GM23338 (cell line): ENCODE results near the gene C16orf74. TPM values are rescaled to one million over a fixed set of nuclear protein-coding genes. Genes with fewer than 3 reads are reported as not detected.

Experiments
- ATAC-seq: fragments of 200-7000 bp; cut with Tn5 transposase; 3 replicates; pipeline ENCODE4 v1.9.1; 2020
- DNase-seq: peaks from one replicate; pipeline ENCODE4 v3.0.0-alpha.2; 2015; ENCODE audit warnings: low spot score
- H2AFZ ChIP-seq: fragments of 200-600 bp; sonication (generic); 2 replicates; pipeline ENCODE4 v1.8.0; 2016; ENCODE audit warnings: antibody characterized with exemption, mild to moderate bottlenecking, moderate library complexity
- H3F3A ChIP-seq: fragments of 200-600 bp; sonication (generic); replicated peaks from 2 replicates; pipeline ENCODE4 v1.8.0; 2017; ENCODE audit warnings: antibody characterized with exemption, mixed run types, low read depth
- H3K27ac ChIP-seq: fragments of 200-600 bp; sonication (generic); 2 replicates; pipeline ENCODE4 v1.6.1; 2016; ENCODE audit warnings: low read depth
- H3K27me3 ChIP-seq: fragments of 200-600 bp; sonication (generic); 2 replicates; pipeline ENCODE4 v1.8.0; 2016; ENCODE audit warnings: mild to moderate bottlenecking, mixed run types, moderate library complexity; ENCODE audit not compliant: insufficient read depth
- H3K36me3 ChIP-seq: fragments of 200-600 bp; sonication (generic); 2 replicates; pipeline ENCODE4 v1.8.0; 2016; ENCODE audit warnings: mild to moderate bottlenecking; ENCODE audit not compliant: insufficient read depth
- H3K4me1 ChIP-seq: fragments of 200-600 bp; sonication (generic); 2 replicates; pipeline ENCODE4 v1.8.0; 2016; ENCODE audit warnings: mild to moderate bottlenecking, moderate library complexity; ENCODE audit not compliant: insufficient read depth
- H3K4me2 ChIP-seq: fragments of 200-600 bp; sonication (generic); 2 replicates; pipeline ENCODE4 v1.7.1; 2017; ENCODE audit warnings: mixed run types
- H3K4me3 ChIP-seq: fragments of 200-600 bp; sonication (generic); 2 replicates; pipeline ENCODE4 v1.6.1; 2016; ENCODE audit warnings: mixed run types
- H3K79me2 ChIP-seq: fragments of 200-600 bp; sonication (generic); replicated peaks from 2 replicates; pipeline ENCODE4 v1.8.0; 2017; ENCODE audit warnings: mild to moderate bottlenecking; ENCODE audit not compliant: insufficient read depth
- H3K9me2 ChIP-seq: fragments of 200-600 bp; sonication (generic); 2 replicates; pipeline ENCODE4 v1.8.0; 2017; ENCODE audit not compliant: insufficient read depth
- H4K20me1 ChIP-seq: fragments of 200-600 bp; sonication (generic); replicated peaks from 2 replicates; pipeline ENCODE4 v1.8.0; 2017; ENCODE audit warnings: mild to moderate bottlenecking; ENCODE audit not compliant: insufficient read depth
- H3K27ac Mint-ChIP-seq: 2 replicates; pipeline ENCODE4 v1.8.0; 2020; ENCODE audit warnings: inconsistent platforms, mild to moderate bottlenecking, moderate library complexity, mixed read lengths
- H3K27me3 Mint-ChIP-seq: 3 replicates; pipeline ENCODE4 v1.8.0; 2022; ENCODE audit warnings: low read depth, mild to moderate bottlenecking, moderate library complexity, mixed read lengths, inconsistent platforms; ENCODE audit not compliant: insufficient read depth, poor library complexity
- H3K36me3 Mint-ChIP-seq: 3 replicates; pipeline ENCODE4 v1.8.0; 2021; ENCODE audit warnings: low read depth, mild to moderate bottlenecking, inconsistent platforms, moderate library complexity, mixed read lengths
- H3K4me1 Mint-ChIP-seq: 3 replicates; pipeline ENCODE4 v1.8.0; 2020; ENCODE audit warnings: mild to moderate bottlenecking, inconsistent platforms, mixed read lengths
- H3K4me3 Mint-ChIP-seq: 3 replicates; pipeline ENCODE4 v1.8.0; 2021; ENCODE audit warnings: moderate library complexity, mild to moderate bottlenecking, inconsistent platforms, mixed read lengths
- H3K9me3 Mint-ChIP-seq: 3 replicates; pipeline ENCODE4 v1.8.0; 2020; ENCODE audit warnings: moderate library complexity, mild to moderate bottlenecking, inconsistent platforms, mixed read lengths
- CREB1 ChIP-seq: fragments of 250-450 bp; sonication (Bioruptor Pico); IDR thresholded peaks from 2 replicates; pipeline ENCODE4 v1.5.0; 2020; ENCODE audit warnings: low read depth, mild to moderate bottlenecking, moderate library complexity
- EZH2 ChIP-seq: fragments of 200-600 bp; sonication (generic); IDR thresholded peaks from one replicate; pipeline ENCODE4 v1.8.0; 2017; ENCODE audit warnings: antibody characterized with exemption, mild to moderate bottlenecking, low read depth; ENCODE audit not compliant: unreplicated experiment
- EZH2phosphoT487 ChIP-seq: fragments of 200-600 bp; sonication (generic); IDR thresholded peaks from one replicate; pipeline ENCODE4 v1.8.1; 2018; ENCODE audit warnings: antibody characterized with exemption; ENCODE audit not compliant: unreplicated experiment
- JUNB ChIP-seq: IDR thresholded peaks from one replicate; pipeline ENCODE4 v1.6.1; 2016; ENCODE audit warnings: antibody characterized with exemption; ENCODE audit not compliant: unreplicated experiment
- NANOG ChIP-seq: IDR thresholded peaks from 2 replicates; pipeline ENCODE4 v1.6.1; 2016; ENCODE audit warnings: antibody characterized with exemption, borderline replicate concordance
- POLR2AphosphoS5 ChIP-seq: IDR thresholded peaks from 2 replicates; pipeline ENCODE4 v1.6.1; 2016; ENCODE audit warnings: antibody characterized with exemption, low read depth
- STAT1 ChIP-seq: IDR thresholded peaks from one replicate; pipeline ENCODE4 v1.6.1; 2016; ENCODE audit warnings: antibody characterized with exemption; ENCODE audit not compliant: unreplicated experiment
- ZNF331 ChIP-seq: fragments of 250-450 bp; sonication (Bioruptor Pico); IDR thresholded peaks from 2 replicates; pipeline ENCODE4 v1.5.0; 2020; ENCODE audit warnings: low read depth, mild to moderate bottlenecking, moderate library complexity
- polyA plus RNA-seq: library from polyadenylated mRNA; unstranded; fragments of >200 nt; fragmentation: Nextera tagmentation; extraction: Ambion mirVana; gene quantifications from 2 replicates; pipeline ENCODE4 v1.2.1, GENCODE V29; 2016
- total RNA-seq: library from RNA; depleted of rRNA; stranded (reverse); fragments of >200 nt; shearing (Covaris generic); gene quantifications from 2 replicates; pipeline ENCODE4 v1.2.3, GENCODE V29; 2014
- TF ChIP-seq, protein P1 (sequence below), 2 experiments: fragments of 200-600 bp in 1 of 2; sonication (generic) in 1 of 2; conservative IDR thresholded peaks; 2 replicates each; pipeline versions ENCODE4 v1.5.1 to v1.6.1; 2016 to 2017; ENCODE audit warnings: antibody characterized with exemption in 2 of 2, low read depth in 2 of 2, mild to moderate bottlenecking in 2 of 2, moderate library complexity in 1 of 2
- TF ChIP-seq, protein P2 (sequence below): IDR thresholded peaks from one replicate; pipeline ENCODE4 v1.6.1; 2018; ENCODE audit warnings: antibody characterized with exemption; ENCODE audit not compliant: unreplicated experiment
- TF ChIP-seq, protein P3 (sequence below): fragments of 250-450 bp; sonication (Bioruptor Pico); IDR thresholded peaks from 2 replicates; pipeline ENCODE4 v1.5.0; 2020; ENCODE audit warnings: mild to moderate bottlenecking, moderate library complexity
- TF ChIP-seq, protein P4 (sequence below): IDR thresholded peaks from 2 replicates; pipeline ENCODE4 v1.6.1; 2016; ENCODE audit warnings: antibody characterized with exemption

C16orf74 gene
- total and polyA plus RNA-seq, 2 experiments from 2014 or later: 12.1 to 19.1 TPM

DNA sequence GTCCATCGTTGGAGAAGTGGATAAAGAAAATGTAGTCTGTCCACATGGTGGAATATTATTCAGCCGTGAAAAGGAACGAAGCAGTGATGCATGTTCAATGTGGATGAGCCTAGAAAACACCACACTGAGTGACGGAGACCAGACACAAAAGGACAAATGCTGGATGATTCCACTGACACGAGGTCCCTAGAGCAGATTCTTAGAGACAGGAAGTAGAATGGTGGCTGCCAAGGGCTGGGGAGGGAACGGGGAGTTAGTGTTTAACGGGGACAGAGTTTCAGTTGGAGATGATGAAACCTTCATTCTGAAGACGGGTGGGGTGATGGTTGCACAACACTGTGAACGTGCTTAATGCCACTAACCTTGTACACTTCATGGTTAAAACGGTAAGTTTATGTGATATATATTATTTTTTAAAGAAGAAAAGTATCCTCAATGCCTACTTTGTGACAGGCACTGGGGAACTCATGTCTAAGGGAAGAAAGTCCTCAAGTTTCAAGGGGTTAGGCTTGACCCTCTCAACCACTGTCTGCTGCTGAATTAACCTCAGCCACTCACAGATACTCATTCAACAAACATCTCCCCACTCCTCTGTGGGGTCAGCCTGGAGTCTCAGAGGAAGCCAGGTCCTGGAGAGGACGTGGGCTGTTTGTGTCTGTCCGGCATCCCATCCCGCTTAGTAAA, 17.6 kb downstream of the C16orf74 start:
- Mint-ChIP-seq H3K4me3 (no peak overlapping the region; the same call in 2 of the 3 replicates), H3K27ac (no peak overlapping the region), H3K27me3 (peaks cover 9% of the 10 kb centered on the region), H3K4me1 (peaks cover 21% of the 10 kb centered on the region), H3K9me3 (no peaks in the 10 kb centered on the region), H3K36me3 (no peaks in the 10 kb centered on the region; the same call in 2 of the 3 replicates)
- Histone ChIP-seq H3F3A (no peaks in the 10 kb centered on the region), H3K36me3 (no peaks in the 10 kb centered on the region), H3K9me2 (no peaks in the 10 kb centered on the region), H3K4me2 (no peak overlapping the region), H3K27me3 (no peaks in the 10 kb centered on the region), H3K27ac (no peak overlapping the region), H3K4me3 (no peak overlapping the region), H2AFZ (no peak overlapping the region), H3K79me2 (no peaks in the 10 kb centered on the region), H4K20me1 (no peaks in the 10 kb centered on the region; the same call in 1 of the 2 replicates), H3K4me1 (no peaks in the 10 kb centered on the region)
- TF ChIP-seq, protein P1, sequence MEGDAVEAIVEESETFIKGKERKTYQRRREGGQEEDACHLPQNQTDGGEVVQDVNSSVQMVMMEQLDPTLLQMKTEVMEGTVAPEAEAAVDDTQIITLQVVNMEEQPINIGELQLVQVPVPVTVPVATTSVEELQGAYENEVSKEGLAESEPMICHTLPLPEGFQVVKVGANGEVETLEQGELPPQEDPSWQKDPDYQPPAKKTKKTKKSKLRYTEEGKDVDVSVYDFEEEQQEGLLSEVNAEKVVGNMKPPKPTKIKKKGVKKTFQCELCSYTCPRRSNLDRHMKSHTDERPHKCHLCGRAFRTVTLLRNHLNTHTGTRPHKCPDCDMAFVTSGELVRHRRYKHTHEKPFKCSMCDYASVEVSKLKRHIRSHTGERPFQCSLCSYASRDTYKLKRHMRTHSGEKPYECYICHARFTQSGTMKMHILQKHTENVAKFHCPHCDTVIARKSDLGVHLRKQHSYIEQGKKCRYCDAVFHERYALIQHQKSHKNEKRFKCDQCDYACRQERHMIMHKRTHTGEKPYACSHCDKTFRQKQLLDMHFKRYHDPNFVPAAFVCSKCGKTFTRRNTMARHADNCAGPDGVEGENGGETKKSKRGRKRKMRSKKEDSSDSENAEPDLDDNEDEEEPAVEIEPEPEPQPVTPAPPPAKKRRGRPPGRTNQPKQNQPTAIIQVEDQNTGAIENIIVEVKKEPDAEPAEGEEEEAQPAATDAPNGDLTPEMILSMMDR (conservative IDR thresholded peaks at IDR 0.05; ENCODE audit: low read depth in 2 of 2): no peak
- TF ChIP-seq JUNB (no peak), POLR2AphosphoS5 (no peak), ZNF331 (CRISPR knock-in tag) (no peak), EZH2 (no peak), STAT1 (no peak), NANOG (no peak), CREB1 (CRISPR knock-in tag) (no peak), EZH2phosphoT487 (no peak)
- TF ChIP-seq, protein P2, sequence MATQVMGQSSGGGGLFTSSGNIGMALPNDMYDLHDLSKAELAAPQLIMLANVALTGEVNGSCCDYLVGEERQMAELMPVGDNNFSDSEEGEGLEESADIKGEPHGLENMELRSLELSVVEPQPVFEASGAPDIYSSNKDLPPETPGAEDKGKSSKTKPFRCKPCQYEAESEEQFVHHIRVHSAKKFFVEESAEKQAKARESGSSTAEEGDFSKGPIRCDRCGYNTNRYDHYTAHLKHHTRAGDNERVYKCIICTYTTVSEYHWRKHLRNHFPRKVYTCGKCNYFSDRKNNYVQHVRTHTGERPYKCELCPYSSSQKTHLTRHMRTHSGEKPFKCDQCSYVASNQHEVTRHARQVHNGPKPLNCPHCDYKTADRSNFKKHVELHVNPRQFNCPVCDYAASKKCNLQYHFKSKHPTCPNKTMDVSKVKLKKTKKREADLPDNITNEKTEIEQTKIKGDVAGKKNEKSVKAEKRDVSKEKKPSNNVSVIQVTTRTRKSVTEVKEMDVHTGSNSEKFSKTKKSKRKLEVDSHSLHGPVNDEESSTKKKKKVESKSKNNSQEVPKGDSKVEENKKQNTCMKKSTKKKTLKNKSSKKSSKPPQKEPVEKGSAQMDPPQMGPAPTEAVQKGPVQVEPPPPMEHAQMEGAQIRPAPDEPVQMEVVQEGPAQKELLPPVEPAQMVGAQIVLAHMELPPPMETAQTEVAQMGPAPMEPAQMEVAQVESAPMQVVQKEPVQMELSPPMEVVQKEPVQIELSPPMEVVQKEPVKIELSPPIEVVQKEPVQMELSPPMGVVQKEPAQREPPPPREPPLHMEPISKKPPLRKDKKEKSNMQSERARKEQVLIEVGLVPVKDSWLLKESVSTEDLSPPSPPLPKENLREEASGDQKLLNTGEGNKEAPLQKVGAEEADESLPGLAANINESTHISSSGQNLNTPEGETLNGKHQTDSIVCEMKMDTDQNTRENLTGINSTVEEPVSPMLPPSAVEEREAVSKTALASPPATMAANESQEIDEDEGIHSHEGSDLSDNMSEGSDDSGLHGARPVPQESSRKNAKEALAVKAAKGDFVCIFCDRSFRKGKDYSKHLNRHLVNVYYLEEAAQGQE: no peak
- TF ChIP-seq, protein P3, sequence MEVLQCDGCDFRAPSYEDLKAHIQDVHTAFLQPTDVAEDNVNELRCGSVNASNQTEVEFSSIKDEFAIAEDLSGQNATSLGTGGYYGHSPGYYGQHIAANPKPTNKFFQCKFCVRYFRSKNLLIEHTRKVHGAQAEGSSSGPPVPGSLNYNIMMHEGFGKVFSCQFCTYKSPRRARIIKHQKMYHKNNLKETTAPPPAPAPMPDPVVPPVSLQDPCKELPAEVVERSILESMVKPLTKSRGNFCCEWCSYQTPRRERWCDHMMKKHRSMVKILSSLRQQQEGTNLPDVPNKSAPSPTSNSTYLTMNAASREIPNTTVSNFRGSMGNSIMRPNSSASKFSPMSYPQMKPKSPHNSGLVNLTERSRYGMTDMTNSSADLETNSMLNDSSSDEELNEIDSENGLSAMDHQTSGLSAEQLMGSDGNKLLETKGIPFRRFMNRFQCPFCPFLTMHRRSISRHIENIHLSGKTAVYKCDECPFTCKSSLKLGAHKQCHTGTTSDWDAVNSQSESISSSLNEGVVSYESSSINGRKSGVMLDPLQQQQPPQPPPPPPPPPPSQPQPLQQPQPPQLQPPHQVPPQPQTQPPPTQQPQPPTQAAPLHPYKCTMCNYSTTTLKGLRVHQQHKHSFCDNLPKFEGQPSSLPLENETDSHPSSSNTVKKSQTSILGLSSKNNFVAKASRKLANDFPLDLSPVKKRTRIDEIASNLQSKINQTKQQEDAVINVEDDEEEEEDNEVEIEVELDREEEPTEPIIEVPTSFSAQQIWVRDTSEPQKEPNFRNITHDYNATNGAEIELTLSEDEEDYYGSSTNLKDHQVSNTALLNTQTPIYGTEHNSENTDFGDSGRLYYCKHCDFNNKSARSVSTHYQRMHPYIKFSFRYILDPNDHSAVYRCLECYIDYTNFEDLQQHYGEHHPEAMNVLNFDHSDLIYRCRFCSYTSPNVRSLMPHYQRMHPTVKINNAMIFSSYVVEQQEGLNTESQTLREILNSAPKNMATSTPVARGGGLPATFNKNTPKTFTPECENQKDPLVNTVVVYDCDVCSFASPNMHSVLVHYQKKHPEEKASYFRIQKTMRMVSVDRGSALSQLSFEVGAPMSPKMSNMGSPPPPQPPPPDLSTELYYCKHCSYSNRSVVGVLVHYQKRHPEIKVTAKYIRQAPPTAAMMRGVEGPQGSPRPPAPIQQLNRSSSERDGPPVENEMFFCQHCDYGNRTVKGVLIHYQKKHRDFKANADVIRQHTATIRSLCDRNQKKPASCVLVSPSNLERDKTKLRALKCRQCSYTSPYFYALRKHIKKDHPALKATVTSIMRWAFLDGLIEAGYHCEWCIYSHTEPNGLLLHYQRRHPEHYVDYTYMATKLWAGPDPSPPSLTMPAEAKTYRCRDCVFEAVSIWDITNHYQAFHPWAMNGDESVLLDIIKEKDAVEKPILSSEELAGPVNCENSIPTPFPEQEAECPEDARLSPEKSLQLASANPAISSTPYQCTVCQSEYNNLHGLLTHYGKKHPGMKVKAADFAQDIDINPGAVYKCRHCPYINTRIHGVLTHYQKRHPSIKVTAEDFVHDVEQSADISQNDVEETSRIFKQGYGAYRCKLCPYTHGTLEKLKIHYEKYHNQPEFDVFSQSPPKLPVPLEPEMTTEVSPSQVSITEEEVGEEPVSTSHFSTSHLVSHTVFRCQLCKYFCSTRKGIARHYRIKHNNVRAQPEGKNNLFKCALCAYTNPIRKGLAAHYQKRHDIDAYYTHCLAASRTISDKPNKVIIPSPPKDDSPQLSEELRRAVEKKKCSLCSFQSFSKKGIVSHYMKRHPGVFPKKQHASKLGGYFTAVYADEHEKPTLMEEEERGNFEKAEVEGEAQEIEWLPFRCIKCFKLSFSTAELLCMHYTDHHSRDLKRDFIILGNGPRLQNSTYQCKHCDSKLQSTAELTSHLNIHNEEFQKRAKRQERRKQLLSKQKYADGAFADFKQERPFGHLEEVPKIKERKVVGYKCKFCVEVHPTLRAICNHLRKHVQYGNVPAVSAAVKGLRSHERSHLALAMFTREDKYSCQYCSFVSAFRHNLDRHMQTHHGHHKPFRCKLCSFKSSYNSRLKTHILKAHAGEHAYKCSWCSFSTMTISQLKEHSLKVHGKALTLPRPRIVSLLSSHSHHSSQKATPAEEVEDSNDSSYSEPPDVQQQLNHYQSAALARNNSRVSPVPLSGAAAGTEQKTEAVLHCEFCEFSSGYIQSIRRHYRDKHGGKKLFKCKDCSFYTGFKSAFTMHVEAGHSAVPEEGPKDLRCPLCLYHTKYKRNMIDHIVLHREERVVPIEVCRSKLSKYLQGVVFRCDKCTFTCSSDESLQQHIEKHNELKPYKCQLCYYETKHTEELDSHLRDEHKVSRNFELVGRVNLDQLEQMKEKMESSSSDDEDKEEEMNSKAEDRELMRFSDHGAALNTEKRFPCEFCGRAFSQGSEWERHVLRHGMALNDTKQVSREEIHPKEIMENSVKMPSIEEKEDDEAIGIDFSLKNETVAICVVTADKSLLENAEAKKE (CRISPR knock-in tag): no peak
- TF ChIP-seq, protein P4, sequence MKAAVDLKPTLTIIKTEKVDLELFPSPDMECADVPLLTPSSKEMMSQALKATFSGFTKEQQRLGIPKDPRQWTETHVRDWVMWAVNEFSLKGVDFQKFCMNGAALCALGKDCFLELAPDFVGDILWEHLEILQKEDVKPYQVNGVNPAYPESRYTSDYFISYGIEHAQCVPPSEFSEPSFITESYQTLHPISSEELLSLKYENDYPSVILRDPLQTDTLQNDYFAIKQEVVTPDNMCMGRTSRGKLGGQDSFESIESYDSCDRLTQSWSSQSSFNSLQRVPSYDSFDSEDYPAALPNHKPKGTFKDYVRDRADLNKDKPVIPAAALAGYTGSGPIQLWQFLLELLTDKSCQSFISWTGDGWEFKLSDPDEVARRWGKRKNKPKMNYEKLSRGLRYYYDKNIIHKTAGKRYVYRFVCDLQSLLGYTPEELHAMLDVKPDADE: no peak
- ATAC-seq (no peak; the same call in 2 of the 3 replicates), DNase-seq (no peak)
